ENCODE results near the gene OSBP. TPM values are rescaled to one million over a fixed set of nuclear protein-coding genes. Genes with fewer than 3 reads are reported as not detected.

The OSBP gene
- total and polyA plus RNA-seq, 2 donors (not counting 3 experiments of a cell fraction or from before 2014, with no cell fraction given): 14.2 to 37.5 TPM

DNA sequence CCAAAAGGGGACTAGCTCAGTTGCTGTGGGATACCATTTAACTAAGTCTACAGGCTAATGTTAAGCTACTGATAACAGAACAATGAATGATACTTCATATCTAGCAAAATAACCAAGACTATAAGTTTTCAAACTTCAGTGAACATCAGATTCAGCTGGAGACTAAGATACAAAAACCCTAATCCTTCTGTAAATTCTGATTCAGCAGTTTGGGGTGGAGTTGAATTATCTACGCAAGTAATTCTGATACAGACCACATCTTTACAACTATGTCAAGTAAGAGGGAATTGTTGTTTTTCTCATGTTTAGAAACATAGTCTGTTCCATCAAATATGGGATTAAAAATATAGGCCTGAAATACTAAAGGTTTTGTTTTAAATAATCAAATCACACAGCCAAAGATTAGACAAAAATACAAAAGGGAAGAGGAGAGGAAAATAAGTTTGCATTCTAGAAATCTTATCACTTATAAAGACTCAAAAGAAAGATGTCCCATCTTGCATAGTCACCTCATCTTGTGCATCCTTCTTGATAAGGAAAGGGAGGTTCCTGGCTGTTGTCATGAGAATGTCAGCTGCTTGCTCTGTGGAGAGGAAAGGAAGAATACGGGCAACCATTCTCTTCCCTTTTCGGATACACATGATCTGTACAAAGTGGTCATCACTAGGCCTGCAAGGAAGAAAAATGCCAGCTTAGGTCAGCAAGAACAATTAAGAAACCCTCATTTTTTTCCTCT lies 31.8 kb upstream of the OSBP start:
- no TSS peak for BruUV-seq (replicated peaks)
- DNase-seq (ENCODE audit: low read depth, low spot score): no peak
- H3K27me3 ChIP-seq (ENCODE audit: control insufficient read depth in 2 of 2, insufficient read depth in 2 of 2, low read length in 2 of 2): no peaks in the 10 kb centered on the region
- no peak overlapping the region for H2AFZ ChIP-seq (ENCODE audit: low read depth, low read length)
- no peak overlapping the region for H3K9ac ChIP-seq (replicated peaks; ENCODE audit: extremely low read depth, insufficient read depth, low read length)
- dilution Hi-C loops (cut with MboI; ENCODE audit: extremely low pct_ligation_motif_present, low sequenced_read_pairs) (no loop called here), intact Hi-C loops (cut with micrococcal nuclease) (no loop called here)
- POLR2A ChIA-PET: no interaction called here
- H3K27ac ChIP-seq (ENCODE audit: insufficient read depth, low read depth, low read length): no peak overlapping the region
- H3K4me2 ChIP-seq (ENCODE audit: insufficient read depth, low read length): no peak overlapping the region
- H3K9me3 ChIP-seq (replicated peaks; ENCODE audit: control insufficient read depth, insufficient read depth, low read length): no peaks in the 10 kb centered on the region
- H3K36me3 ChIP-seq (ENCODE audit: control insufficient read depth in 2 of 2, extremely low read depth in 1 of 2, insufficient read depth in 2 of 2, low read length in 2 of 2): peaks cover 29 to 32% of the 10 kb centered on the region in 2 experiments
- CTCF ChIA-PET: no interaction called here
- no peaks in the 10 kb centered on the region for H3K9me1 ChIP-seq (replicated peaks; ENCODE audit: control insufficient read depth, extremely low read depth, insufficient read depth, low read length)
- H3K4me1 ChIP-seq (ENCODE audit: control insufficient read depth, extremely low read depth, insufficient read depth, low read length): no peaks in the 10 kb centered on the region
- TF ChIP-seq, protein P1, sequence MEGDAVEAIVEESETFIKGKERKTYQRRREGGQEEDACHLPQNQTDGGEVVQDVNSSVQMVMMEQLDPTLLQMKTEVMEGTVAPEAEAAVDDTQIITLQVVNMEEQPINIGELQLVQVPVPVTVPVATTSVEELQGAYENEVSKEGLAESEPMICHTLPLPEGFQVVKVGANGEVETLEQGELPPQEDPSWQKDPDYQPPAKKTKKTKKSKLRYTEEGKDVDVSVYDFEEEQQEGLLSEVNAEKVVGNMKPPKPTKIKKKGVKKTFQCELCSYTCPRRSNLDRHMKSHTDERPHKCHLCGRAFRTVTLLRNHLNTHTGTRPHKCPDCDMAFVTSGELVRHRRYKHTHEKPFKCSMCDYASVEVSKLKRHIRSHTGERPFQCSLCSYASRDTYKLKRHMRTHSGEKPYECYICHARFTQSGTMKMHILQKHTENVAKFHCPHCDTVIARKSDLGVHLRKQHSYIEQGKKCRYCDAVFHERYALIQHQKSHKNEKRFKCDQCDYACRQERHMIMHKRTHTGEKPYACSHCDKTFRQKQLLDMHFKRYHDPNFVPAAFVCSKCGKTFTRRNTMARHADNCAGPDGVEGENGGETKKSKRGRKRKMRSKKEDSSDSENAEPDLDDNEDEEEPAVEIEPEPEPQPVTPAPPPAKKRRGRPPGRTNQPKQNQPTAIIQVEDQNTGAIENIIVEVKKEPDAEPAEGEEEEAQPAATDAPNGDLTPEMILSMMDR (IDR thresholded peaks at IDR 0.05; ENCODE audit: extremely low read depth in 1 of 2, insufficient read depth in 1 of 2, low read depth in 1 of 2, low read length in 2 of 2): no peak
- TF ChIP-seq GATA2 (IDR thresholded peaks at IDR 0.05; ENCODE audit: insufficient read depth, insufficient read length, low read depth, low read length): no peak
- no peak for TF ChIP-seq EZH2 (IDR thresholded peaks at IDR 0.05; ENCODE audit: borderline replicate concordance, low read depth, low read length, severe bottlenecking)
- TF ChIP-seq JUN (IDR thresholded peaks at IDR 0.05; ENCODE audit: borderline replicate concordance, insufficient read depth, insufficient read length, low read depth): no peak
- no peak for TF ChIP-seq POLR2AphosphoS5 (IDR thresholded peaks at IDR 0.05; ENCODE audit: insufficient read depth, low read depth, low read length)
- TF ChIP-seq MYC (IDR thresholded peaks at IDR 0.05; ENCODE audit: low read depth, low read length): no peak
- TF ChIP-seq, protein P2, sequence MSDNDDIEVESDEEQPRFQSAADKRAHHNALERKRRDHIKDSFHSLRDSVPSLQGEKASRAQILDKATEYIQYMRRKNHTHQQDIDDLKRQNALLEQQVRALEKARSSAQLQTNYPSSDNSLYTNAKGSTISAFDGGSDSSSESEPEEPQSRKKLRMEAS (IDR thresholded peaks at IDR 0.05; ENCODE audit: insufficient read depth, insufficient read length): no peak
- TF ChIP-seq POLR2A (IDR thresholded peaks at IDR 0.05; ENCODE audit: low read depth, low read length): no peak
- TF ChIP-seq FOS (IDR thresholded peaks at IDR 0.05; ENCODE audit: borderline replicate concordance, insufficient read depth, low read length): no peak
- no peaks in the 10 kb centered on the region for H4K20me1 ChIP-seq (replicated peaks; ENCODE audit: control insufficient read depth, extremely low read depth, insufficient read depth, low read length)
- H3K79me2 ChIP-seq (ENCODE audit: control insufficient read depth, insufficient read depth, low read length): no peaks in the 10 kb centered on the region
- no peak overlapping the region for H3K4me3 ChIP-seq (replicated peaks in 1 of 3; ENCODE audit: insufficient read depth in 1 of 3, low read depth in 1 of 3, low read length in 3 of 3)
- FAIRE-seq: no peak
